GM18909 (cell line): Measurements from ENCODE around the gene TMEM234.

Source experiments
- ATAC-seq: cut with Tn5 transposase; IDR thresholded peaks from one replicate; pipeline ENCODE4 v1.9.1; 2021; ENCODE audit warnings: mild to moderate bottlenecking; ENCODE audit not compliant: unreplicated experiment, poor library complexity

Gene TMEM234

DNA sequence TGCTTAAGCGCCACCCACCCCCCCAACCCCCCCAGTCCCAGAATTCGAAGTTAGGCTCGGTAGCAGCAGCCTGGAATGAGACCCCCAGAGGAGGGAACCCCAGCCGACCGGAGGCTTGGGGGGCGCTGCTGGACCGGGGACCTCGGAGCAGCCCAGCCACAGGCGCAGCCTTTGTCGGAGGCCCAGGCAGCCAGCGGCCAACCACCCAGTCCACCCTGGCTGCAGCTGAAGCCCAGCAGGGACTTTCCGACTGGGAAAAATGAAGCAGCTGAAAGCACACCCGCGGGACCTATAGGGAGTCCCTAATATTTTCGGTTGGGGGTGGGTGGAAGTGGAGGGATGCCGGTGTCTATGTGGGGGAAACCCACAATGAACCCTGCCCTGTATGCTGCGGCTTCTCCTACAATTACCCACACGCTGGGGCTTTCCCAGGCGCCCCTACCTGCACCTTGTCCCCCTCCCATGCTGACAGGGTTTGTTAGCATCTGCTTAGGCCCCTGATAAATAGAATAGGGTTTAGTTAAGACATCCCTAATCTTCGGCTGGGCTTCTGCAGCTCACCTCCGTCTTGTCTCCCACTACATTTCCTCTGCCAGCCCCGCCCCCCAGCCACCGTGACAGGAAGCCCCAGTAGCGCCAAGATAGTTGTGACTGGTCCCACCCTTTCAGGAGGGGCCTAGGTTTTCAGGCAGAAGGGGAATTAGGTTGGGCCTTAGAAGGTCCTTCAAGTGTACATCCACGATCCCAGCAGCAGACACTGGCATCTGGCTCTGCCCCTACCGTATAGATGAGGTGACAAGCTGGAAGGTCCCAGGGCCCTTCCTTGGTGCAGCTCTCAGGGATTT, 20.9 kb downstream of the TMEM234 start:
- peak; percentile 45 for ATAC-seq

- ATAC-seq, result no peak
These were observed 21.7 kb downstream of the TMEM234 start, which contains the start of gene CCDC28B for GRCh38 chr1:32200226-32201010. CCDC28B (plus strand) TSS chr1:32200595; CDS start chr1:32201936, 1,341 bp downstream.

DNA sequence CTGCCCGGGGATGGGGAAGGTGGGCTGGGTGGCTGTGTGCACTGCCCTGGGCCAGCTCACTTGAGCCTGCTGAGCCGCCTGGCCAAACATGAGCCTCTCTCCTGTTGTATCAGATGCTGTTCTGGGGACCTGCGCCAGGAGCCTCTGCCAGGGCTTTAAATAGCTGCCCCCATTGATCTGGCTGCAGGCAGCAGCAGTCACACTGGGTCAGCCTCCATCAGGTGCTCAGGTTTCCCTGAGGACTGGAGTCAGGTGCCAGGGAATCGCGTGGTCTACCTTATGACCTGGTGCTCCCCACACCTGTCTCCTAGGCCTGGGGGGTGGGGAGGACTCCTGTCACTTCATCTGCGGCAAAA, 22.5 kb downstream of the TMEM234 start:
- no peak for ATAC-seq

DNA sequence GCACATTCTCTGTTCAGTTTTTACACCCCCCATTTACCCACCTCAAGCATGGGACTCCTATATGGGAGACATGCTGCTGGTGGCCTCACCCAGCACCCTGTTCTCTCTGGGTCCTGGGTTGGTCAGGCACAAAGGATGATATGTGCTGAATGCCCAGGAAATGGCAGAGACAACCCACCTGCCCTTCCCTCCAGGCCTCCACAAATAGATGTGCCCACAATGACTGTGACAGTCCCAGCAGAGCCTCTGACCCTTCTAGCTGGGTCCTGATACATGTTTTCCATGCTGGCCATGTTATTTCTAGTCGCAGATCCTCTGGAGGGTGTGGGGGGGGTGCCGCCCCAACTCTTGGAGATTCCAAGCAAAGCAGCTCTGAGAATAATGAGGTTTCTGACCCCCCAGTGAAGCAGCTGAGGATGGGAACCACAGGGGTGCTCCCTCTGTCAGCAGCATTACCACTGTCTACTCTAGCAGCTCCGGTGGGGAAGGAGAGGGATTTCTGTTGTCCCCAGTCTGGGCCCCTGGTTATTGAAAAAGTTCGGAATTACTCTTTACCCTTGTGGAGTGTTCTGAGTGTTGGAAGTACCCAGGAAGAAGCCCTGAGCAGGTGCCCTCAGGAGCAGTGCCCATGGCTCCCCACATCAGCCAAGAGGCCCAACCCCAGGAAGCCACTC, 23.0 kb downstream of the TMEM234 start:
- ATAC-seq, result no peak

DNA sequence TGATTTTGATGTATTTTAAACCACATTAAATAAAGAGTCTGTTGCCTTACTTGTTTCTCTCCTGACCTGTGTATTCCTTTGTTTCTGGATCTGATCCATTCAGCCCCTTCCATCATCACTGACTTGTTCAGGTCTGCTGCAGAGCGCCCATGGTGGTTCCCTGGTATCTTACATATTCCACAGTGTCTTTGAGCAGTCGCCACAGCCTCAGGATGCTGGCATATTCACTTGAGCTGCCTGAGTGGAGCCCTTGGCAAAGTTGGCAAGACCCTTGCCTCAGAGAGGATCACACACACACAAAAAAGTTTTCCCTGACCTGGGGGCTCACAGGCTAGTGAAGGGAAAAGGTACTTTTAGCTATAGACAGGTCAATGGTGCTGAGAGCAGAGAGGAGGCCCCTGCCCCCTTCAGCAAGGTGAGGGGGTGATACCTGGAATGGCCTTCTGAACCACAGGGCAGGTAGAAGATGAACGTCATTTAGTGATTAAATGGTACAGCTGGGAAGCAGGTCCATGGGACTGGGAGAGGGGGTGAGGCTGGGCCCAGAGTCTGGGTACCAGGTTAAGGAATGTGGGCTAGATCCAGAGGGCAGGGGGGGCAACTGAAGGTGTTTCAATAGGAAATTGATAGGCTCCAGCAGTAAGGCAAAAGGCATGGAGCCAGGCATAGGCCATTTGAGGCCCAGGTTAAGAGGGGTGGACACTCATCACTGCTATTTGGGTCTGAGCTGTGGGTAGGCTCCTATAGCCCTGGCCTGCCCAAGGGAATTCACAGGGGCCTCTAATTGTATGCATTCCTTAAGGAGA, 23.7 kb downstream of the TMEM234 start:
- no peak for ATAC-seq

GRCh38 chr1:32197837-32198236, 24.3 kb downstream of the TMEM234 start:
- no peak for ATAC-seq

DNA sequence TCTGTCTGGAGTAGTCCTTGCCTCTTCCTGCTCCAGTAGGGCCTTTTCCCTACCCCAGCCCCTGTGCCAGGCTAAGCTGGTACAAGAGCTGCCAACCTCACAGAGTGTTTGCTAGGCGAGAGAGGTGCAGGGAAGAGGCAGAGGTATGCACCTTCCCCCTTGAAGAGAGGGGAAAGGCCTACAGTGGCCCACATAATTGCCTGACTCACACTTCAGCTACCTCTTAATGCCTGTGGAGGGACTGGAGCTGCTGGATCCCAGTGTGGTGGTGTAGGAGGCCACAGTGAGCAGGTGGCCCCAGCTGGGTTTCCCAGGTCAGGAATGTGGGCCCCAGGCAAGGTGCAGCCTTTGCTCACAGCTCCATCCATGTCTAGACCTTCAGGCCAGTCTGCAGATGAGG, 25.1 kb downstream of the TMEM234 start:
- no peak for ATAC-seq

GRCh38 chr1:32195972-32196823, 26.0 kb downstream of the TMEM234 start:
- no peak for ATAC-seq

- no peak for ATAC-seq
These were observed 26.6 kb downstream of the TMEM234 start for GRCh38 chr1:32195531-32195930.

DNA sequence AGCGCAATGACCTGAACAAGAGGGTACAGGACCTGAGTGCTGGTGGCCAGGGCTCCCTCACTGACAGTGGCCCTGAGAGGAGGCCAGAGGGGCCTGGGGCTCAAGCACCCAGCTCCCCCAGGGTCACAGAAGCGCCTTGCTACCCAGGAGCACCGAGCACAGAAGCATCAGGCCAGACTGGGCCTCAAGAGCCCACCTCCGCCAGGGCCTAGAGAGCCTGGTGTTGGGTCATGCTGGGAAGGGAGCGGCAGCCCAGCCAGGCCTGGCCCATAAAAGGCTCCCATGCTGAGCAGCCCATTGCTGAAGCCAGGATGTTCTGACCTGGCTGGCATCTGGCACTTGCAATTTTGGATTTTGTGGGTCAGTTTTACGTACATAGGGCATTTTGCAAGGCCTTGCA, 27.2 kb downstream of the TMEM234 start:
- no peak for ATAC-seq

DNA sequence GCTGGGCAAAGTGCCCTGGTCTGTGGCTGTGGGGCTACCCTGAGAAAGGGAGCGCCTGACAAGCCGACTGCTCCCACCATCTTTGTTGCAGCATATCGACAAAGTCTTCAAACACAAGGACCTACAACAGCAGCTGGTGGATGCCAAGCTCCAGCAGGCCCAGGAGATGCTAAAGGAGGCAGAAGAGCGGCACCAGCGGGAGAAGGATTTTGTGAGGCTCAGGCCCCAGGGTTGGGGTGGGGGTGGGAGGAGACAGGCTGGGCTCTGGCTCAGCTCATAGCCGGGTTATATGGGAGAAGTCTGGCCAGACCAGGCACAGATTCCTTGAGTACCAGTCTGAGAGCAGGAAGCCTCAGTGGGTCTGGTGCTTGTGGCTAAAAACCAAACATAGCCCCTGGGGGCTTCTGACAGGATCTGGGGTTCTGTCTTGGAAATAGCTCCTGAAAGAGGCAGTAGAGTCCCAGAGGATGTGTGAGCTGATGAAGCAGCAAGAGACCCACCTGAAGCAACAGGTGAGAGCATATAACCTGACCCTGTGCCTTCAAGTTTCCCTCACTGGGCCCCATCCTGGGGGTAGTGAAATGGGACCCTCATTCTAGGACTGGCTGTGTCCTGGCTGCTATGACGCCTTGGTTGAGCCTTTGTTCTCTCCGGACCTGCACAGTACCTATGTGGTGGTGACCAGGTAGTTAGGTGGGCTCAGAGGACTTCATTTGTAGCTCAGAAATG, 29.8 kb downstream of the TMEM234 start:
- ATAC-seq, result no peak

GRCh38 chr1:32187850-32188249, 34.3 kb downstream of the TMEM234 start:
- no peak for ATAC-seq

- ATAC-seq, result no peak
These were observed 35.7 kb downstream of the TMEM234 start for GRCh38 chr1:32186491-32186890.

DNA sequence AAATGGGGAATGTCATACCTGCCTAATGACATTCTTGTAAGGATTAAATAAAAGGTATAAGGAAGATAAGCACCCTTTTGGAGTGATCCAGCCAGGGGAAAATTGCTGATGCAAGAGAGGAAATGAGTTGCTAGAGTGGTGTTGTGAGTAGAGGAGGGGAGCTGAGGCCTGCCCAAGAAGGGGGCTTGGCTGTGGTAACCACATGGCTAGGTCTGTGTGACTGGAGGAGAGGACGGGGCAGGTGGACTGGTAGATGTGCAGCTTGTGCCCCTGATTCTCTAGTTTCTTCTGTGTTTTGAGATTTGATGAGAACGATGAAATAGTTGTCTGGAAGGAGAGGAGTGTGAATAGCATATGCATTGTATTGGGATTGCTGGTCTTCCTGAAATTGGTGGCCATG, 36.1 kb downstream of the TMEM234 start:
- ATAC-seq, result no peak

DNA sequence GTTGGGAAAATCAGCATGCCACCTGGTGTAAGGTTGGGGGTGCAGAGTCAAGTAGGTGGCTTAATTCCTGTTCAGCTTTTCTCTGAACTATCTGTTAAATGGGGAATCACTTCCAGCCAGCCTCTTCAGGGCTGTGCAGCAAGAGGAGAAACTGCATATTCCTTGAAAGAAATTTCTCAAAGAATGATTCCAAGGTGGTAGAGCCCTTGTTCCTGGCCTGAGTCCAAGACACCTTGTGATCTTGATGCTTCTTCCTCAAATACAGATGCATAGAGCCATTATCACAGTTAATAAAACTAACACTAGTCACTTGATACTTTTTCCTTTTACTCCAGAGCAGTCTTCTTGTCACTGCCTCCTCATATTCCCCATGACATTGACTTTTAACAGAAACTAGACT, 37.5 kb downstream of the TMEM234 start:
- ATAC-seq, result no peak

GRCh38 chr1:32182060-32182459, 40.1 kb downstream of the TMEM234 start:
- ATAC-seq, result no peak

GRCh38 chr1:32181563-32181962, 40.6 kb downstream of the TMEM234 start:
- no peak for ATAC-seq

GRCh38 chr1:32181065-32181464, 41.1 kb downstream of the TMEM234 start:
- ATAC-seq, result no peak
